SK-MEL-5 (cell line): ENCODE results near the gene UGT1A4. TPM values are rescaled to one million over a fixed set of nuclear protein-coding genes. Genes with fewer than 3 reads are reported as not detected.
A peak's percentile ranks its signal among the peaks of the same experiment; 100 is the strongest.

ENCODE experiments used
- DNase-seq: peaks from one replicate; pipeline ENCODE4 v3.0.0-alpha.2; 2016; ENCODE audit warnings: low read depth, low spot score
- in situ Hi-C: cut with HindIII; loops from 2 replicates; pipeline ENCODE4 v1.10.0; 2016; ENCODE audit warnings: low sequenced_read_pairs, high pct_unique_total_duplicates, low pct_unique_long_range_greater_than_20kb
- total RNA-seq: library from RNA; depleted of rRNA; stranded (reverse); fragments of >200 nt; shearing (Covaris generic); gene quantifications from 2 replicates; pipeline ENCODE4 v1.2.3, GENCODE V29; 2014

UGT1A4 gene
- total RNA-seq, 1 experiment from 2014 or later = not detected

GRCh38 chr2:233764264-233764663 lies 45.7 kb downstream of the UGT1A4 start:
- in situ Hi-C loops = no loop called here
- DNase-seq = no peak

GRCh38 chr2:233764761-233765160 lies 46.2 kb downstream of the UGT1A4 start:
- no peak for DNase-seq
- in situ Hi-C loops = no loop called here

- no peak for DNase-seq
- in situ Hi-C loops = no loop called here
Observed at GRCh38 chr2:233766416-233766815, 47.9 kb downstream of the UGT1A4 start.

GRCh38 chr2:233768076-233768475 lies 49.5 kb downstream of the UGT1A4 start:
- in situ Hi-C loops = no loop called here

GRCh38 chr2:233769260-233769659 lies 50.7 kb downstream of the UGT1A4 start:
- DNase-seq = no peak
- in situ Hi-C loops = no loop called here

More at GRCh38 chr2:233768076-233768475, 49.5 kb downstream of the UGT1A4 start:
- DNase-seq = no peak

- no peak for DNase-seq
- in situ Hi-C loops = no loop called here
Observed at GRCh38 chr2:233772153-233772552, 53.6 kb downstream of the UGT1A4 start.

GRCh38 chr2:233772583-233772982 lies 54.0 kb downstream of the UGT1A4 start:
- in situ Hi-C loops = no loop called here
- DNase-seq = no peak

GRCh38 chr2:233773854-233774253 lies 55.3 kb downstream of the UGT1A4 start:
- in situ Hi-C loops = no loop called here
- DNase-seq = no peak

- peak; percentile 14 for DNase-seq
- in situ Hi-C loops = no loop called here
Observed at GRCh38 chr2:233775414-233775813, 56.9 kb downstream of the UGT1A4 start.

- no peak for DNase-seq
- in situ Hi-C loops = no loop called here
Observed at GRCh38 chr2:233778030-233778429, 59.5 kb downstream of the UGT1A4 start, which contains the start of gene MROH2A. TSS of gene MROH2A (plus strand) at chr2:233778330. CDS start at chr2:233779359, 1,029 bp downstream.

- in situ Hi-C loops = no loop called here
- DNase-seq = no peak
Observed at GRCh38 chr2:233779722-233780121, 61.2 kb downstream of the UGT1A4 start.

GRCh38 chr2:233780771-233781170 lies 62.2 kb downstream of the UGT1A4 start:
- DNase-seq = no peak
- in situ Hi-C loops = no loop called here

- in situ Hi-C loops = no loop called here
Observed at GRCh38 chr2:233789554-233789953, 71.0 kb downstream of the UGT1A4 start.

GRCh38 chr2:233791151-233791882 lies 72.8 kb downstream of the UGT1A4 start:
- in situ Hi-C loops = no loop called here
- no peak for DNase-seq

More at GRCh38 chr2:233789554-233789953, 71.0 kb downstream of the UGT1A4 start:
- DNase-seq = no peak

- in situ Hi-C loops = no loop called here
- DNase-seq = no peak
Observed at GRCh38 chr2:233791883-233792329, 73.4 kb downstream of the UGT1A4 start.

GRCh38 chr2:233792720-233793119 lies 74.2 kb downstream of the UGT1A4 start:
- DNase-seq = no peak
- in situ Hi-C loops = no loop called here

GRCh38 chr2:233793465-233794127 lies 75.1 kb downstream of the UGT1A4 start:
- DNase-seq = no peak
- in situ Hi-C loops = no loop called here

GRCh38 chr2:233794128-233794658 lies 75.7 kb downstream of the UGT1A4 start:
- DNase-seq = no peak
- in situ Hi-C loops = no loop called here

- no peak for DNase-seq
Observed at GRCh38 chr2:233795735-233796171, 77.2 kb downstream of the UGT1A4 start.

More at GRCh38 chr2:233795735-233796171, 77.2 kb downstream of the UGT1A4 start:
- in situ Hi-C loops = no loop called here
